ENCODE results near the gene CHN1.
A peak's percentile ranks its signal among the peaks of the same experiment; 100 is the strongest.

The CHN1 gene

DNA sequence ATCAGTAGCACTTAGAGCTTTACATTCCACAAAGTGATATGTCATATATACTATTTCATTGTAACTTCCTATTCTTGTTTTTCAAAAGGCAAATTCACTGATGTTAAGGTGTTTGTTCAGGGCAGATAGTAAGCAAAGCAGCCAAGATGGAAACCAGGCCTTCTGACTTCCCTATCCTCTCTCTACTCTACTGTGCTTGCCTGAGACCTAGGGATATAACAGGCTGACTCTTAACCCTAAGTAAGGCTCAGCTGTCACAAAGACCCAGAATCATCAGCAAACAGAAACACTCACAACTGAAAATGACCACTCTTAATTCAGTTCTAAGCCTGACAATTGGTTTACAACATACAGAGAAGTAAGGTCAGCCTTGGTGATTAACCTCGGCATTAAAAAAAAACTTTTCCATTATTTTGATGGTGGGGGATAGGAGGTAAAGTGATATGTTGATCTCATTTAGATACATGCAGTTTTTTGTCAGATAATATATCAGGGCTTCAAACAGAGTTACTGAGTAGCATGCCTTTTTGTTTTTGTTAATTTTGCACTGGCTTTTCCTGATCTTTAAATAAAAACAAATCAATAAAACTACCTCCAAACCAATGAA, 145.5 kb downstream of the CHN1 start:
- H3K27ac Mint-ChIP-seq = peak overlapping the region; percentile 79
- no peak overlapping the region for H3K4me3 Mint-ChIP-seq
- H3K27me3 Mint-ChIP-seq (ENCODE audit: low read depth, poor library complexity) = no peaks in the 10 kb centered on the region
- TF ChIP-seq, protein P1, sequence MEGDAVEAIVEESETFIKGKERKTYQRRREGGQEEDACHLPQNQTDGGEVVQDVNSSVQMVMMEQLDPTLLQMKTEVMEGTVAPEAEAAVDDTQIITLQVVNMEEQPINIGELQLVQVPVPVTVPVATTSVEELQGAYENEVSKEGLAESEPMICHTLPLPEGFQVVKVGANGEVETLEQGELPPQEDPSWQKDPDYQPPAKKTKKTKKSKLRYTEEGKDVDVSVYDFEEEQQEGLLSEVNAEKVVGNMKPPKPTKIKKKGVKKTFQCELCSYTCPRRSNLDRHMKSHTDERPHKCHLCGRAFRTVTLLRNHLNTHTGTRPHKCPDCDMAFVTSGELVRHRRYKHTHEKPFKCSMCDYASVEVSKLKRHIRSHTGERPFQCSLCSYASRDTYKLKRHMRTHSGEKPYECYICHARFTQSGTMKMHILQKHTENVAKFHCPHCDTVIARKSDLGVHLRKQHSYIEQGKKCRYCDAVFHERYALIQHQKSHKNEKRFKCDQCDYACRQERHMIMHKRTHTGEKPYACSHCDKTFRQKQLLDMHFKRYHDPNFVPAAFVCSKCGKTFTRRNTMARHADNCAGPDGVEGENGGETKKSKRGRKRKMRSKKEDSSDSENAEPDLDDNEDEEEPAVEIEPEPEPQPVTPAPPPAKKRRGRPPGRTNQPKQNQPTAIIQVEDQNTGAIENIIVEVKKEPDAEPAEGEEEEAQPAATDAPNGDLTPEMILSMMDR (IDR thresholded peaks at IDR 0.05) = no peak
- peaks cover 20% of the 10 kb centered on the region for H3K4me1 Mint-ChIP-seq
- H3K9me3 Mint-ChIP-seq = no peaks in the 10 kb centered on the region
- peaks cover 6% of the 10 kb centered on the region for H3K36me3 Mint-ChIP-seq (ENCODE audit: low read depth)
- no peak for DNase-seq

DNA sequence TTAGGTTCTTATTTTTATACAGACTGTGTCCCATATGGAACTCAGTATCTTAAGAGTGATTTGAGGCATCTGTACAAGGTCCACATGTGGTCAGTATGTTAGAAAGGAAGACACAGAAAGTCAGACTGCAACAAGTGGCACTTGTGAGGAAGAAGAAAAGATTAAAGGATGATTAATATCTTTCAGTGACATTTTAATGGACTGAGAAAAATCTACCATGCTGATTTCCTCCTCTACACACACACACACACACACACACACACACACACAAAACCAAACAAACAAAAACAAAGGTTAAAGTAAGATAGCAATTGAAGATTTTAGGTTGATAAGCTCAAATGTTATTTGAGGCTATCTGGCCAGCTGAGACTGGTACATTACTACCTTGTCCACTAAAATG, 146.4 kb downstream of the CHN1 start:
- Mint-ChIP-seq H3K36me3 (ENCODE audit: low read depth) (peaks cover 6% of the 10 kb centered on the region), H3K4me1 (peaks cover 20% of the 10 kb centered on the region), H3K4me3 (no peak overlapping the region), H3K27ac (peak overlapping the region; percentile 36), H3K9me3 (no peaks in the 10 kb centered on the region), H3K27me3 (ENCODE audit: low read depth, poor library complexity) (no peaks in the 10 kb centered on the region)
- no peak for DNase-seq
- TF ChIP-seq, protein P1 (IDR thresholded peaks at IDR 0.05) = no peak

DNA sequence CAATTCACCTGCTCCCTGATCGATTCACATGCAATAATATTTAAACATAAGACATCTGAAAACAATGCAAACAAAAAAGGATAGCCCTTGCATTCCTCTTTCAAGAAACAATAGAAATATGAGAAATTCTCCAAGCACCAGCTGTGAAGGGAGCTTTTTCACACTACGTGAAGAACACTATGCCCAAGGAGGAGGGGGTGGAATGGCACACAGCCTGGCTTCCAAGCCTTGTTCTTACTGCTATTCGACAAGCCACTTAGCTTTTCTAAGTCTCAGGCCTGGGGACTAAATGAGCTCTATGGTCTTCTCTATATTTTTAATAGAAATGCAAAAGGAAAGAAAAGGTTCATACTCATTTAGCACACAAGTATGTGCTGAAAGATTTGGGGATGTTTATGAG, 148.7 kb downstream of the CHN1 start:
- Mint-ChIP-seq H3K36me3 (ENCODE audit: low read depth) (peaks cover 22% of the 10 kb centered on the region), H3K9me3 (peaks cover 11% of the 10 kb centered on the region), H3K4me1 (peaks cover 20% of the 10 kb centered on the region), H3K27ac (no peak overlapping the region), H3K27me3 (ENCODE audit: low read depth, poor library complexity) (no peaks in the 10 kb centered on the region), H3K4me3 (no peak overlapping the region)
- TF ChIP-seq, protein P1 (IDR thresholded peaks at IDR 0.05) = no peak
- no peak for DNase-seq

DNA sequence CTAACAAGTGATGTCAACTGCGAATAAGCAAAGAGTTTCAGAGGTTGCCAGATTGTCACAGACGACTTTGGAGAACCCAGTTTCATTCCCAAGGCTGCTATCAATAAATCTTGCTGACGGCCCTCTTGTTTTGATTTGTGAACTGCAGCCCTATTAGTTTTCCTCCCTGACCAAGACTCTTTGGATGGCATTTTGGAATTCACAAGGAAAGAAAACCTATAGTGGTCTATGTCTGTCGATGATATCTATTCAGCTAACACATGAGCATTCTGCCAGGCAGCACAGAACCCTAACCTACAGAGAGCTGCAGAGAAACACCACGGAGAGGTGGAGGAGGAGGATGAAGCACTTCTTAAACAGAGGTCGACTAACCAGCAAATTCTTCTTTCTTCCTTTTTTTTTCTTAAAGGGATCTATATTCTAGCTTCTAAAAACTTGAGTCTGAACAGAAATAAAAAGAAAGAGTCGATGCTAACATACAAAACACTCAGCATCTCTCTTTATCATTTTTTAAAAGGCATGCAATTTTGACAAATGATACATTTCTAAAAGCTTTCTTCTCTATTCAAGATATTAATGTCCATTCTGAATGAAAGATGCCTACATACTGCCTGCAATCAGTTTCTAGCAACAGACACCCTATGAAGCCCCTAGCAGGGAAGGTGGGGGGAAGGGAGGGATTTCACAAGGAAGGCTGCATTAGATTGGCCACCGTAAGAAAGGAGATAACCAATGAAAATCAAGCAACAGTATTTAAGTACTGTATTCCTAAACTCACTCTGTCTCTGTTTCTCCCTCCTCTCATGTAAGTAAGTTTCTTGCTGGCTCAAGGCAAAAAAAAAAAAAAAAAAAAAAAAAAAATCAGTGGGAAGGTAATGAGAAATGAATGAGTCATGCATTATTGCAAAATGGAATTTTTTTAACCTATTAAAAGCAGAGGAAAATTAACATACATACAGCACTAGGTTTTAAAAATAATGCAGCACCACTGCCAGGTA, 157.9 kb downstream of the CHN1 start:
- Mint-ChIP-seq H3K4me3 (peak overlapping the region; percentile 75), H3K27me3 (ENCODE audit: low read depth, poor library complexity) (no peaks in the 10 kb centered on the region), H3K4me1 (peaks cover 30% of the 10 kb centered on the region), H3K36me3 (ENCODE audit: low read depth) (peaks cover 16% of the 10 kb centered on the region), H3K9me3 (no peaks in the 10 kb centered on the region), H3K27ac (peak overlapping the region; percentile 93)
- TF ChIP-seq, protein P1 (IDR thresholded peaks at IDR 0.05) = no peak
- DNase-seq = peak; percentile 26

DNA sequence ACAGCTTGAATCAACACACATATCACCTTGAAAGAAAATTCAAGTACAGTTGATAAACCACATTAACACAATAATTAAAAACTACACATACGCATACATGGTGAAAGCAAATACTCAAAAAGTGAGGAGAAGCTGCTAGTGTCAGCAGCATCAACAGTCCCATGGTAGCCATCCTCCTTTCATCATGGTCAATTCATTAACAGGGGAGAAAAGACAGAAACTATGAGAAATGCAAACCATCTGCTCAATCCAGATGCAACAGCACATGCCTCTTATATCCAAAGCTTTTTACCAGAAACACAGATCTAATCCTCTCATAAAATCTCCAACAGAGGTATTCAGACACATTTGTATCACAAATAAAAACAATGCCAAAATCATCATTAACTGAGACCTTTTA, 159.0 kb downstream of the CHN1 start:
- Mint-ChIP-seq H3K27ac (peak overlapping the region; percentile 21), H3K4me1 (peaks cover 30% of the 10 kb centered on the region)

More for the DNA sequence above, 159.0 kb downstream of the CHN1 start:
- TF ChIP-seq, protein P1 (IDR thresholded peaks at IDR 0.05) = no peak
- DNase-seq = no peak
- Mint-ChIP-seq H3K9me3 (no peaks in the 10 kb centered on the region), H3K4me3 (peak overlapping the region; percentile 7), H3K27me3 (ENCODE audit: low read depth, poor library complexity) (no peaks in the 10 kb centered on the region), H3K36me3 (ENCODE audit: low read depth) (peaks cover 7% of the 10 kb centered on the region)
